Inflammatory macrophage treated with lipopolysaccharide for 1 hour (primary cell): Measurements from ENCODE around the gene CBFA2T2.

Experiments used
- DNase-seq, 2 donors: peaks; one replicate each; pipeline ENCODE4 v3.0.0-alpha.2; 2020 to 2022

CBFA2T2 gene

DNA sequence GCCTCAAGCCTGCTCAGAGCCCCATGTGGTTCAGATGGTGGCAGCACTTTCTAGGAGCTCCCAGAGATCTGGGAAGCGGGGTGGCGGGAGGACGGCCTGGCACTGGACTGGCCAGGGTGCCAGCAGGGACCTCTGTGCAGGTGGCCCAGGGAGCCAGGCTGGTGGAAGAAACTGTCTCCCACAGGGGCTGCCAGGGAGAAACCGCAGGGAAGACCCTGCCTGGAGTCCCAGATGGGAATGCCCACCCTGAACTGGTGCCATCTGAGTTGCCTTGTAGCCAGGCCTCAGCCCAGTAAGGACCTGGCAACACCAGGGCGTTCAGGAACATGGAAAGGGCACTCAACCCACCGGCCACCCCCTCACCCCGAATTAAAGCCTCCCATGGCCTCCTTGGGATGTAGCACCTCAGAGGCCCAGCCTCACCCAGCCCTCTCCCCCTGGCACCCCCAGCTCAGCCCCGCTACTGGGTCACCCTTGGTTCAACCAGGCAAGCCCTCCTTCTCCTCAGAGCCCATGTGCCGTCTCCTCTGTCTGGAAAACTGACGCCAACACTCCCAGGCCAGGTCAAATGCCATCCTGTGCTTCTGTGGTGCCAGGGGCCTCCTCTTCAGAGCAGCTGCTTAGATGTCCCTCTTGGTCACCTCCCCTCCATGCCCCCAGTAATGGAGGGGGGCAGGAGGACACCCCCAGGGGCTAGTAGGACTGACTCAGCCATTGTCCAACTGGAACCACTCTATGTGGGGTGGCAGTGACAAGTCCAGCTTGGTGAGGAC is 166.3 kb downstream of the CBFA2T2 start:
- no peak for DNase-seq

DNA sequence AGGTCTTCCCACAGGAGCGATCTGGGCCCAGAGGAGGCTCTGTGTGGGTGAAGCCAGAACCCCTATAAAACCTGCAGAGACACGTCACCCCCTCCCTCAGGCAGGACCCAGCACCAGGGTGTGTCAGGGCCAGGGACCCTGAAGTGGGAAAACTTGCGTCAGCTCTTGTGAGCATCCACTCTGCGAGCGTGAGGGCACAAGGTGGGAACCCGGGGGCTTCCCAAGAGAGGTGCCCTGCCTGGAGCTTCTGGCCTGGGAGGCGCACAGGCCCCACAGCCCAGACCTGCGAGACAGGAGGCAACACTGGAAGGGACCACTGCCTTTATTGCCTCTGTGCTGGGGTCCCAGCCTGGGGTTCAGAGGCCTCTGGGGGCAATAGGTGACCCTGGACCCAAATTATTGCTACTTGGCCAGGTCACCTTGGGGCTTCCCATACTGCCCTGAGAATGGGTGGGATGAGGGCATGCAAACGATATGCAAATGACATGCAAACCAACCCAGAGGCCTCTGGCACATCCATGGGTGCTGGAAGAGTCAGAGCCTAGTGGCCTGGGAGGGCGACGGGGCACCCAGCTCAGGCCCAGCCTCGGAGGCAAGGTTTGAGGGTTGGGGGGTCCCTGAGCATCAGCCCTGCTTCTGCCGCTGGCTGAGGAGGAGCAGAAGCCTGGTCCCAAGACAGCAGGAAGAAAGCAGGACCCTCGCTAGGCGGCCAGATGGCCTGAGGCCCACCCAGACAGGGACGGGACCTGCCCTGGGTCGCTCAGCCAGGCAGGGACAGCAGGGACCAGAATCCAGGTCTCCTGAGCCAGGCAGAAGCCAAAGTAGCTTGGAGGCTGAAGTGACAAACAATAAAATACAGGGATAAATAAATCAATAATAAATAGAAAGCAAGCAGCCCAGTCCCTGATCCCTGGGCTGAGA is 167.1 kb downstream of the CBFA2T2 start:
- no peak for DNase-seq

DNA sequence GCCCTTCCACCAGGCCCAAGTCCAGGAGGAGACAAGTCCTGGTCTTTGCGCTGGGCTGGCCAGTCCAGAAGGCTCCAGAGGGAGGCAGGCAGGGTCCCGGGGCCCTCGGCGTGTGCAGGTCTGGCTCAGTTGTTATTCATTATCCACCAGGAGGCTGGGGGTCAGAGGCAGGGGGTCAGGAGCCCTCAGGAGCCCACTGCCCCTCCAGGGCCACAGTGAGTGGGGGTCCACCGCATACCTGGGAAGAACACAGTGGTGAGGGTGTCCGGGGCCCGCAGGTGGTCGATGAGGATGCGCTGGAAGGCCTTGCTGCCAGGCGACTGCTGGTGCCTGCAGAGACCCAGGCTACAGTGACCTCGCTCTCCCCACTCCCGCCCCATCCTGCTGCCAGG is 167.8 kb downstream of the CBFA2T2 start:
- DNase-seq, result no peak

DNA sequence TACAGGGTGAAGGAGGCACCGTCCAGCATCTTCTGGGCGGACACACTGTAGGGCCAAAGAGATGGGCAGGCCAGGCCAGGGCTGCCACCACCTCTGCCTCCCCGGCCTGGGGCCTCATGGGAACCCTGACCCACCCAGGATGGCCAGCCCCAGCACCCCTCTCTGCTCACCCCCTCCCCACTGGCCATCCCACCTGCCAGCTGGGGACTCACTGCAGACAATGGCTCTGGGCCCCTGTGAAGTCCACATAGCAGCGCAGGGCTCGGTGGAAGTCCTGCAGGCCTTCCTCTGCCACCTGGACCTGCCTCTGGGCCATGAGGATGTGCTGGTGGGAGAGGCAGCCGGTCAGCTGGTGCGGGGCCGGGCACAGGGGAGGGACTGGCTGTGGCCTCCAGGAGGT is 168.6 kb downstream of the CBFA2T2 start:
- DNase-seq, result no peak

DNA sequence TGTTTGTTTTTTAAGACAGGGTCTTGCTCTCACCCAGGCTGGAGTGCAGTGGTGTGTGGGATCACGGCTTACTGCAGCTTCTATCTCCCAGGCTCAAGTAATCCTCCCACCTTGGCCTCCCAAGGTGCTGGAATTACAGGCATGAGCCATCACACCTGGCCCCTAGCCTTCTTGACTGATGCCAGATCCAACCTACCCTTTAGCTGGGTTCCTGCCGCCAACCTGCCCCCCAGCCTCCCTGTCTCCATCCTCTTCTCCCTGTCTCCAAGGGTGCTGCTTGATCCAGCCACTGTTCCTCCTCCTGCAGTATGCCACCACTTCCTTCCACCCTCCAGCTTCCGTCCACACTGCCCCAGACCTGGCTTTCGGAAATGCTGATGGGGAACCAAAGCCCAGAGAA is 169.0 kb downstream of the CBFA2T2 start:
- no peak for DNase-seq

DNA sequence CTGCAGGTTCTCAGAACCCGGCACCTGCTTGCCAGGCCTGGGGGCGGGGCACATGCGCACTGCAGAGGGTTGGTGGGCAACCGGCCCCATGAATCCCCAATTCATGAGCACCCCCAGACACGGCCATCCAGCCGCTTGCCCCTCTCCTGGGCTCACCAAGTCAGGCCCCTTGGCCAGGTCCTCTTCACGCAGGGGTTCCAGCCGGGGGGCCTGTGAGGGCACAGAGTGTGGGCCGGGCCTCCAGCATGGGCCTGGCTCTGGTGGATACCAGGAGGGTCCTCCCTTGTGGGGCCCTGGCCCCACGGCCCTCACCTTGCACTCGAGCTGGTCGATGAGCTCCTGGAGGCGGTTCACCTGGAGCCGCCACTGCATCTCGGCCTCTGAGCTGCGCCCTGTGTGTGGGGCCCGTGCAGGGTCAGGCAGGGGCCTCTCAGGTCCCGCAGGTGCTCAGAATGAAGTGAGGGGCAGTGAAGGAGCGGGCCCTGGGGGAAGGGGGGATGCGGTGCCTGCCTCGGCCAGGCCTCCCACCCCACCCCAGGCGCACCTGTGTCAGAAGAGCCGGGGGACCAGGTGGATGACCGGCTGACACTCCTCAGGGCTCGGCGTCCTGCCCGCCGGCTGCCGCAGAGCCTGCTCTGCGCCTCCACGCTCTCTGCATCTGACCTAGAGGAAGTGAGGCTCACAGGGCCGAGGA is 169.6 kb downstream of the CBFA2T2 start:
- DNase-seq, result no peak

DNA sequence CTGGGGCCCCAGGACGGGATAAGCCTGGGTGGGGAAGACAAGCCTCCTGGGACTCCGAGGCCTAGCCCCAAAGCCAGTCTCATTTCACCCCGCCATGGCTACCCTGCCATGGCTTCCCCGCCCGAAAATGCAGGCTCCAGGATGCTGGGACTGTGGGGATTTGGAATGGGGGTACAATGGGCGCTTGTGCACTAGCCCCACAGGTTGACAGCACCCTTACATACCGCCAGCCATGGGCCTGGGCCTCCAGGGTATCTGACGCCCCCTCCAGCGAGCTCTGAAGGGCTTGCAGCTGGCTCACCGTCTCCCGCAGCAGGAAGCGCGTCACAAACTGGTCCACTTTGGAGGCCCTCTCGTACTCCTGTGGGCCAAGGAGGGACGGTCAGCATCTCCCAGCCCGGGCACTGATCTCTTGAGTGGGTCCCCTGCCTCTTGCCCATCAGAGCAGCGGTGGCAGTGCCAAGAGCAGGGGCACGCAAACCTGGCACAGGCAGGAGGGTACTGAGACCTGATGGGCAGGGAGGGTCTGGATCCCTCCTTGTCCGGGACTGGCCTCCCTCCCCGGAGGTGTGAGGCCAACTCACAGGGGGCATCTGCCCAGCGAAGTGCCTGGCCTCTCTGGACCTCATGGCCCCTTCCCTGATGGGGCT is 170.3 kb downstream of the CBFA2T2 start:
- DNase-seq, result no peak

DNA sequence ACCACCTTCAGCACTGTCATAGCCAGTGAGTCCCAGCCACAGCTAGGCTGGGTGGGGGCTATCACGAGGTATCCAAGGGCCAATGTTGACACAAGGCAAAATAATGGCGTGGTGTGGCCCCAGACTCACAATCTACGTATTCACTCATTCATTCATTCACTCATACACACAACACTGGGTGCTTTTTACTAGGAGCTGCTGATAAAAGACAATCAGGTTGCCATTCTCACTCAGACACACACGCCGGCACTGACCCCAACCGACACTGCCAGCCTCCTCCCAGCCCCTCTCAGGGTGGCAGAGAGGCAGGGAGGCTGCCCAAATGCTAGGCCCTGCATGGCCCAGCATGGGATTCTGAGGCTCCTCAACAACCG is 170.8 kb downstream of the CBFA2T2 start:
- no peak for DNase-seq

DNA sequence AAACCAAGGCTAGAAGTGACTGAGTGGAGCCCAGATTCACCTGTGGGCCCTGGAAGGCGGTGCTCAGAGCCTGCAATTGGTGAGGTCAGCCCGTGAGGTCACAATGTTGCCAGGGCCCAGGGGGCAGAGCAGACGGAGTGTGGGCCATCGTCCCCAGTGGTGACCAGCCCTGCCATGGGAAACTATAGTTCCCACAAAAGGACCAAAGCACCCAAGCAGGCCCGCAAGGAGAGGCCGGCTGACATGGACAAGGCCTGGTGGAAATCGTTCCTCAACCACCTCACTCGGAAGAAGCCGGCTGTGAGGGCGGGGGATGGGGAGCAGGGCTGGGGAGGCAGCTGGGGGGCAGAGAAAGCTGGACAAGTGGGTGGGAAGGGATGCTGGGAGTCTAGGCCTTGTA is 172.3 kb downstream of the CBFA2T2 start, which contains the start of gene C20orf144:
C20orf144 (plus strand) TSS at position 156 of the 400 bp plus-strand sequence; CDS start at position 175, 19 bp downstream.
- DNase-seq, result no peak

DNA sequence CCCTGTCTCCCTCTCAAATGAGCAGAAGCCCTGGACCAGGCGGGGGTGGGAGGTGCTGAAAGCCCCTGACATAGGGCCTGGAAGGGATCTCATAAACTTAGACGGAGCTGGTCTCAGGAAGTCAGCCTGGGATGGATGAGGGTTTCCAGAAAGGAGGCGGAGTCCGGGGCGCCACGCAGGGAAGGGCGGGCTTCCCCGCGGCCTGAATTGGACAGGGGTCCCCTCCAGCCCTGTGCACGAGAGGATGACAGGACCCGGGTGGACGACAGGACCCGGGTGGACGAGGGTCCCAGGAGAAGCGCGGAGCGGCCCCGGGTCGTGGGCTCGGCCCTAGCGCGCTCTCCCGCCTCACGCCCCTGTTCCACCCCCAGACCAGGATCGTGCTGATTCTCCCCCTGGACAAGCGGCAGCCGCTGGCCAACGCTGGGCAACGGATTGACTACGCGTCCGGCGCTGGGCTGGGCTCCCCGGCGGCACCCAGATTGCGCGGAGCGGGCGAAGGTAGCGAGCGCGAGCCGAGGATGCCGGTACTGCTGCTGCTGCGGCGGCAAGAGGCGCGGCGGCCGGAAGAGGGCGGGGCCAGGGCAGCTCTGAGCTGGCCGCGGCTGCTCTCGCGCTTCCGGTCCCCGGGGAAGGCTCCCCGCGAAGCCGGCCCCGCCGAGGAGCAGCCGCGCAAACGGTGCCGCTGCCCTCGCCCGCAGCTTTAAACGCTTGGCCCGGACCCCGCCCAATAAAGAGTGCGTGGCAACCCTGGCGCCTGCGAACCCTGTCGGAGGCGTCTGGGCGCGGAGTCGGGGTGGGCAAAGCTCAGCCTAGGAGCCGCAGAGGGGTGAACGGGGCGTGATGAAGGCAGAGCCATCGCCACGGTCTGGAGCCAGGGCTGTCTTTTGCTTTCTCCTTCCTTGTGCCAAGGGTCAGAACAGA is 173.5 kb downstream of the CBFA2T2 start:
- DNase-seq, result peak; percentile 51 to 74

DNA sequence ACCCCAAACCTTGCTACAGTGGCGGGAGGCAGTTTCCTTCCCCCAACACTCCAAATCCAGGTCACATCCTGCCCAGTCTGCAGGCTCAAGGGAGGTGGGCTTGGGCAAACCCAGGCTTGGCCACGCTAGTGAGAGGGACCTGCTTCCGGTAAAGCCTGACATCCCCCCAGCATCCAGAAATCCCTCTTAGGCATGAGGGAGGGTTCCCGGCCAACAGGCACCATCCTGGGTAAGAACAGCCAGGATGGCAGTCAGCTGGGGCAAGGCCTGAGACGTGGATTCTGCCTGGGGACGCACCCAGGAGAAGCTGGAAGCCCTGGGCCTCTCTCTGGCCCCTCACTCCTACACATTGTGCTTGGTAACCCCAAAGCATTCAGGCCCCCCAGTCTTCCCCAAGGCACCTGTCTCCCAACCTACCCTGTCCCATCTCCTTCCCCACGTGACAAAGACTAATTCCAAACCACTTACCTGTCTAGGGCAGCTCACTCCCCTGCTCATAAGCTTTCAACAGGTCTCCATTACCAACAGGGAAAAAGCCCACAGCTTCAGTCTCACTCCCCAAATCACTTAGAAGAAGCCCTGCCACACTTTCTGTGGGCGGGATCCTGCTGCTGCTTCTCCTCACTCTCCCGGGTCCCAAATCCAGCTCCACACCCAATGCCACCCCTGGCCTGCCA is 174.3 kb downstream of the CBFA2T2 start:
- no peak for DNase-seq

DNA sequence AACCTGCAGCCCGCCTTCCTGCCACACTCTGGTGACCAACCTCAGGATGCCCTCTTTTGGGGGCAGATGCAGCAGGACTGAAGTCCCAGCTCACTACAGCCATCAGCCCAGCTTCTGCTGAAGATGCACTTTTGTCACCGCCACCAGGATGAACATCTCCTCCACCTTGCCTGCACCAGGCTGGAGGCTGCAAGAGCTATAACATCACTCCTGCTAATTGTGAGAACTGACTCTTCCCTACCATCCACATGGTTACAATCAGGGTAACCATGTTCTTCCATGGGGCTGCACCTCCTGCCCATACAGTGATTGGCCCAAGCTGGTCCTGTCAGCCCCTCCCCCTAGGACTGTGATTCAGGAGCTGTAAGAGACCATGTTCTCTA is 174.9 kb downstream of the CBFA2T2 start:
- no peak for DNase-seq

DNA sequence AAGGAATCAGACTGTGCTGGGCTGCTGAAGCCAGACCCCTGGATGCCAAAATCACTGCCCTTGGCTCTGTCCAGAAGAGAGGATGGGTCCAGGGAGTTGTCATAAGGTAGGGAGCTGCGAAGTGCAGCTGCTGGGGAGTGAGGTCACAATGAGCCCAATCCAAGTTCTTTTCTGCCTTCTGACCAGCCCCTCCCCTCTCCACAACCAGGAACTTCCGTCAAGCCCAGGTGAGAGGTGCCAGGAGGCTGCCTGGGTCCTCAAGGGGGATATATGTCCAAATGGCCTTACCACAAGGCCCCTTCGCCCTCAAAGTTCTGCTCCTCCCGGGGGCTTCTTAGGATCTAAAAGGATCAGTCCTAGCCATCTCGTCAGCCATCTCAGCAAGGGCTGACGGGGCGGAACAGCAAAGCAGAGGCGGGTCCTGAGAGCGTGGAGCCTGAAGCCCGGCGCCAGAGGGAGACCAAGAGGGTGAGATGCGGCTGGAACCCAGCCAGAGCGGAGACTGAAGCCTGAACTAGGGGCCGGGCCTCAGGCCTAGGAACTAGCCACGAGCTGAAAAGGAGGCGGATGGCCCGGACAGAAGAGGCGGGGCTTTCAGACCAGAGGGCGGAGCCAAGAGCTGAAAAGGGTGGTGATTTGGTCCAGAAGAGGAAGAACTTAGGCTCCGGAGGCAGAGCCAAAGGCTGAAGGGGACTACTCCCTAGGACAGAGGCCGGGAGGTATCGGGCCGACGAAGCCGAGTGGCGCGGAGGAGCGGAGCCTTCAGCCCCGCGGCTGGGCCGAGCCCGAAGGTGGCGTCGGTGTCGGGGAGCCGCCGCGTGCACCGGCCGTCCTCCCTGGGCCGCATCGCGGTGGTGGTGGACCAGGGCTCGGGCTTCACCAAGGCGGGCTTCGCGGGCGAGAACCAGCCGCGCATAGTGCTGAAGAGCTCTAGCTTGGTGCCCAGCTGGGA is 176.7 kb downstream of the CBFA2T2 start, which contains the start of gene ACTL10:
ACTL10 (plus strand) TSS at position 651 of the 952 bp plus-strand sequence. CDS start 555 bp downstream, outside the sequence.
- peak; percentile 98 for DNase-seq

DNA sequence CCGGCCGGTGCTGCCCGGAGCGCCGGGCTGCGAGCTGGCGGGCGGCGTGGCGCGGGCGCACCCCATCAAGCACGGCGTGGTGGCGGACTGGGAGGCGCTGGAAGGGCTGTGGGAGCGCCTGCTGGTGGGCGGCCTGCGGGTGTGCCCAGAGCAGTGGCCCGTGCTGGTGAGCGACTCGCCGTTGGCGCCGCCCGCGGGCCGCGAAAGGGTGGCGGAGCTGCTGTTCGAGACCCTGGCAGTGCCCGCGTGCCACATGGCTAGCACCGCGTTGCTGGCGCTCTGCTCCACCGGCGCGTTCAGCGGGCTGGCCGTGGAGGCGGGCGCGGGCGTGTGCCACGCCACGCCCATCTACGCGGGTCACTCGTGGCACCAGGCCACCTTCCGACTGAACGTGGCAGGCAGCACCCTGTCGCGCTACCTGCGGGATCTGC is 177.4 kb downstream of the CBFA2T2 start:
- no peak for DNase-seq

DNA sequence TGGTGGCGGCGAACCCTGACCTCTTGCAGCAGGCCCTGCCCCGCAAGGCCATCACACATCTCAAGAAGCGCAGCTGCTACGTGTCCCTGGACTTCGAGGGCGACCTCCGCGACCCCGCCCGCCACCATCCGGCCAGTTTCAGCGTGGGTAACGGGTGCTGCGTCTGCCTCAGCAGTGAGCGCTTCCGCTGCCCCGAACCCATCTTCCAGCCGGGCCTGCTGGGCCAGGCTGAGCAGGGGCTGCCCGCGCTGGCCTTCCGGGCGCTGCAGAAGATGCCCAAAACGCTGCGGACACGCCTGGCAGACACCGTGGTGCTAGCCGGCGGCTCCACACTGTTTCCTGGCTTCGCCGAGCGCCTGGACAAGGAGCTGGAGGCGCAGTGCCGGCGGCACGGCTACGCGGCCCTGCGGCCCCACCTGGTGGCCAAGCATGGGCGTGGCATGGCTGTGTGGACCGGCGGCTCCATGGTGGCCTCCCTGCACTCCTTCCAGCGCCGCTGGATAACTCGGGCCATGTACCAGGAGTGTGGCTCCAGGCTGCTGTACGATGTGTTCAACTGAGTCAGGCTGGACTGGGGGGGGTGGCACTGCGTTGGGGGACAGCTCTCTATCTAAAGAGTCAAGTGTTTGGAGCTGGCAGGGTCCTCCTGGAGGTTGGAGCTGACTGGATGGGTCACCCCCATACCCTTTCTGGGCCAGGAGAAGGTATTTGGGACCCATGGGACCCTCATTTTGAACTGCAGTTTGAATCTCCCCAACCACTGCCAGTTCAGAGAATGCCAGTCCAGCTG is 178.0 kb downstream of the CBFA2T2 start:
- peak; percentile 62 to 72 for DNase-seq

DNA sequence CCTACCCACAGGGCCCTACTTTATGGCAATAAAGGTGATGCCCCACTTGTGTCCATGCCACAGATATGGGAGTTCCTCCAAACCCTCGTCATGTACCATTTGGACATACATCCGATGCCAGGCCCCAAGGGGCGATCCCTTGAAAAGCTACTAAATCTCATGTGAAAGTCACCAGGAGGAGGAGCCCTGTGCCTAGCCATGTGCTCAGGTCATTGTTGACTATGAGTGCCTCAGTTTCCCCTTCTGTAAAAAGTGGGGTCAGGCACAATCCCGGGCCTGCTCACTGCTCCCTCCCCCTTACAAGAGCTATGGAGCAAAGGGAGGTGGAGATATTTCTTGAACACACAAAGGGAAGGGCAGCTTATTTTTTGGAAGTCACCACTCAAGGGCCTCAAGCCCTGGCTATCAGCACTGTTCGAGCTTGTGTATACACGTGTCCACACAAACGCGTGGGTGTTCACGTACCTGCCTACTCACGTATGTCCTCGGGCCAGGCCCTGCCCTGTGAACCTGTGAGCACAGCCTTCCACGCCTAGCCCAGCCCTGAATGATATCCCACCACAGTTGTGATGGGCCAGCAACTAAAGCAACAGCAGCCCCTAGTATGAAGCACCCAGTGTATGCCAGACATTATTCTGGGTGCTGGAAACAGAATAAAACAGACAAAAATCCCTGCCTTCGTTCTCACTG is 178.7 kb downstream of the CBFA2T2 start:
- no peak for DNase-seq

DNA sequence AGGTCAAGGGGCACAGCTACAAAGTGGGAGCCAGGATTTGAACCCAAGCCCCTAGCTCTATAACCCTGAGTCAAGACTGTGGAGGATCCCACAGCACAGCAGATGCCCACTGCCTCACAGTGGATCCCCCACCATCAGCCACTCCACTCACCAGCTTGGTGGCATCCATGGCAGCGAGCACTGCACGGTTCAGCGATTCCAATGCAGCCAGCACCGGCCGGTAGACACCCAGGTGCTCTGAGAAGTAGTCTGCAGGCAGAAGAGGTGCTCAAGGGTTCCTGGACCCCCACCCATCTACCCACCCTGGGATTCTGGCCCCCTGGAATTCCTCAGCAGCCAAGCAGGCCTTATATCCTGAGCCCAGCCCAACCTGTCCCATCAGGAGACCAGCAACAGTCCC is 179.3 kb downstream of the CBFA2T2 start:
- no peak for DNase-seq
